HEK293 (cell line): ENCODE measurements around the gene RNF225.

Experiments used
- CTCF ChIA-PET: fragments of 350-600 bp; formaldehyde crosslinking; extraction: SDS; loops from one replicate; lab custom pipeline; 2021; ENCODE audit warnings: antibody characterized with exemption; lab: Yijun Ruan, JAX
- POLR2A ChIA-PET: fragments of 300-600 bp; formaldehyde crosslinking; extraction: SDS; loops from one replicate; lab custom pipeline; 2020; ENCODE audit warnings: antibody characterized with exemption, inconsistent platforms; lab: Yijun Ruan, JAX
- H3K27ac ChIP-seq: fragments of 200-500 bp; sonication (Bioruptor generic); 2 replicates; pipeline ENCODE4 v1.5.1; 2014; ENCODE audit warnings: low read depth, low read length, control low read depth, inconsistent platforms; ENCODE audit errors: extremely low read depth
- H3K36me3 ChIP-seq, 2 experiments: fragments of 200-500 bp in 1 of 2; sonication (Bioruptor generic) in 1 of 2; 1 replicate in 1 of 2; 2 replicates in 1 of 2; pipeline ENCODE4 v1.5.1; 2014 to 2017; ENCODE audit warnings: inconsistent platforms in 2 of 2, low read length in 2 of 2; ENCODE audit not compliant: control insufficient read depth in 2 of 2, insufficient read depth in 1 of 2
- H3K4me1 ChIP-seq: fragments of 200-500 bp; sonication (Bioruptor generic); 2 replicates; pipeline ENCODE4 v1.5.1; 2014; ENCODE audit warnings: mild to moderate bottlenecking, low read length, inconsistent platforms; ENCODE audit not compliant: control insufficient read depth, insufficient read depth
- H3K4me3 ChIP-seq: 2 replicates; pipeline ENCODE4 v1.5.1; 2011; ENCODE audit warnings: low read depth, mild to moderate bottlenecking, control low read depth, low read length, moderate library complexity
- H3K9me3 ChIP-seq: fragments of 200-500 bp; sonication (Bioruptor generic); 2 replicates; pipeline ENCODE4 v1.5.1; 2014; ENCODE audit warnings: low read depth, low read length, inconsistent platforms; ENCODE audit not compliant: control insufficient read depth, insufficient read depth
- ATF2 ChIP-seq: fragments of 450-650 bp; formaldehyde crosslinking; IDR thresholded peaks from 2 replicates; pipeline ENCODE4 v1.5.1; 2016; ENCODE audit warnings: missing biosample characterization, missing genetic modification characterization, low read depth
- EGR2 ChIP-seq: fragments of 450-650 bp; formaldehyde crosslinking; IDR thresholded peaks from 2 replicates; pipeline ENCODE4 v1.5.1; 2016; ENCODE audit warnings: low read depth, missing biosample characterization, missing genetic modification characterization
- KLF16 ChIP-seq: fragments of 450-650 bp; formaldehyde crosslinking; IDR thresholded peaks from 2 replicates; pipeline ENCODE4 v1.5.1; 2017; ENCODE audit warnings: missing biosample characterization, missing genetic modification characterization
- MEIS1 ChIP-seq: sonication (generic); formaldehyde crosslinking; IDR thresholded peaks from 2 replicates; pipeline ENCODE4 v1.8.1; 2022; ENCODE audit warnings: missing genetic modification reagents, mild to moderate bottlenecking, borderline replicate concordance
- OVOL3 ChIP-seq: fragments of 450-650 bp; formaldehyde crosslinking; IDR thresholded peaks from 2 replicates; pipeline ENCODE4 v1.5.1; 2016; ENCODE audit warnings: missing biosample characterization, missing genetic modification characterization
- WT1 ChIP-seq: fragments of 450-650 bp; formaldehyde crosslinking; IDR thresholded peaks from 2 replicates; pipeline ENCODE4 v1.5.1; 2016; ENCODE audit warnings: missing biosample characterization, missing genetic modification characterization
- YY2 ChIP-seq: fragments of 450-650 bp; formaldehyde crosslinking; IDR thresholded peaks from 2 replicates; pipeline ENCODE4 v1.5.1; 2016; ENCODE audit warnings: missing biosample characterization, missing genetic modification characterization
- ZBTB10 ChIP-seq: fragments of 450-650 bp; formaldehyde crosslinking; IDR thresholded peaks from 2 replicates; pipeline ENCODE4 v1.5.1; 2016; ENCODE audit warnings: missing biosample characterization, missing genetic modification characterization
- ZBTB6 ChIP-seq: fragments of 450-650 bp; formaldehyde crosslinking; IDR thresholded peaks from 2 replicates; pipeline ENCODE4 v1.5.1; 2017; ENCODE audit warnings: missing biosample characterization, missing genetic modification characterization
- ZBTB7A ChIP-seq: fragments of 450-650 bp; formaldehyde crosslinking; IDR thresholded peaks from 2 replicates; pipeline ENCODE4 v1.5.1; 2016; ENCODE audit warnings: low read depth, missing biosample characterization, missing genetic modification characterization
- ZFP41 ChIP-seq: fragments of 450-650 bp; formaldehyde crosslinking; IDR thresholded peaks from 2 replicates; pipeline ENCODE4 v1.5.1; 2016; ENCODE audit warnings: missing biosample characterization, missing genetic modification characterization, borderline replicate concordance
- ZNF121 ChIP-seq: fragments of 450-650 bp; formaldehyde crosslinking; IDR thresholded peaks from 2 replicates; pipeline ENCODE4 v1.5.1; 2016; ENCODE audit warnings: missing biosample characterization, missing genetic modification characterization
- ZNF175 ChIP-seq: fragments of 450-650 bp; formaldehyde crosslinking; IDR thresholded peaks from 2 replicates; pipeline ENCODE4 v1.5.1; 2016; ENCODE audit warnings: missing biosample characterization, missing genetic modification characterization
- ZNF19 ChIP-seq: fragments of 450-650 bp; formaldehyde crosslinking; IDR thresholded peaks from 2 replicates; pipeline ENCODE4; 2016; ENCODE audit warnings: missing biosample characterization, missing genetic modification characterization, low read depth
- ZNF221 ChIP-seq: fragments of 450-650 bp; formaldehyde crosslinking; IDR thresholded peaks from 2 replicates; pipeline ENCODE4 v1.5.1; 2017; ENCODE audit warnings: missing biosample characterization, missing genetic modification characterization, borderline replicate concordance
- ZNF248 ChIP-seq: fragments of 450-650 bp; formaldehyde crosslinking; IDR thresholded peaks from 2 replicates; pipeline ENCODE4 v1.5.1; 2017; ENCODE audit warnings: missing biosample characterization, missing genetic modification characterization
- ZNF335 ChIP-seq: fragments of 450-650 bp; formaldehyde crosslinking; conservative IDR thresholded peaks from 2 replicates; pipeline ENCODE4 v1.5.1; 2016; ENCODE audit warnings: missing biosample characterization, missing genetic modification characterization
- ZNF423 ChIP-seq: fragments of 450-650 bp; formaldehyde crosslinking; IDR thresholded peaks from 2 replicates; pipeline ENCODE4 v1.5.1; 2016; ENCODE audit warnings: missing biosample characterization, missing genetic modification characterization
- ZNF677 ChIP-seq: fragments of 450-650 bp; IDR thresholded peaks from 2 replicates; pipeline ENCODE4 v1.5.0; 2018; ENCODE audit warnings: missing biosample characterization, mild to moderate bottlenecking, missing genetic modification characterization, moderate library complexity
- ZXDB ChIP-seq: fragments of 450-650 bp; formaldehyde crosslinking; IDR thresholded peaks from 2 replicates; pipeline ENCODE4 v1.5.1; 2016; ENCODE audit warnings: missing biosample characterization, missing genetic modification characterization

RNF225 gene

GRCh38 chr19:58381460-58382212 is 13.8 kb upstream of the RNF225 start (continued):
- peak; percentile 78; the same call in 1 of the 2 replicates for TF ChIP-seq ZNF121 (tag by site-specific recombination)
- 0 out of 2 replicates have a peak, but pooled peaks have one; percentile 41 for TF ChIP-seq ZBTB10 (tag by site-specific recombination)
- peak; percentile 65 for TF ChIP-seq EGR2 (tag by site-specific recombination)
- TF ChIP-seq ZNF19, result no peak
- TF ChIP-seq ZXDB (tag by site-specific recombination), result no peak
- TF ChIP-seq ZBTB6, result no peak
- TF ChIP-seq ZBTB7A (tag by site-specific recombination), result no peak
- no peak for TF ChIP-seq ATF2
- peak; percentile 27; the same call in 1 of the 2 replicates for TF ChIP-seq ZNF335 (tag by site-specific recombination)
- TF ChIP-seq MEIS1 (CRISPR knock-in tag), result no peak
- no peak for TF ChIP-seq KLF16
- 0 out of 2 replicates have a peak, but pooled peaks have one; percentile 35 for TF ChIP-seq ZNF423 (tag by site-specific recombination)
- TF ChIP-seq ZFP41 (tag by site-specific recombination), result no peak
- 0 out of 2 replicates have a peak, but pooled peaks have one; percentile 12 for TF ChIP-seq WT1 (tag by site-specific recombination)
- TF ChIP-seq, all 188 proteins: peak for 14

GRCh38 chr19:58382997-58383603 is 12.4 kb upstream of the RNF225 start:
- no peak overlapping the region for H3K27ac ChIP-seq
- no peak for TF ChIP-seq ZNF248 (tag by site-specific recombination)
- no peak for TF ChIP-seq OVOL3 (tag by site-specific recombination)
- no peak for TF ChIP-seq ZNF221 (tag by site-specific recombination)
- TF ChIP-seq YY2 (tag by site-specific recombination), result no peak
- TF ChIP-seq ZNF175 (tag by site-specific recombination), result no peak
- TF ChIP-seq ZNF677, result no peak
- H3K4me3 ChIP-seq, result no peak overlapping the region
- no peaks in the 10 kb centered on the region for H3K9me3 ChIP-seq
- CTCF ChIA-PET, result interaction anchor here (0.6 kb wide), 1 partner anchor 164 kb away, joined by 4 read pairs; no protein-coding TSS in a partner anchor
- H3K36me3 ChIP-seq, result peaks cover under 1 to 7% of the 10 kb centered on the region in 2 experiments; a peak in 1 of 3 replicates
- POLR2A ChIA-PET, result interaction anchor here (2.9 kb wide), 1 partner anchor 21 kb away, joined by 25 read pairs; the partner anchor contains the start of gene ZNF497
- peaks cover 17% of the 10 kb centered on the region for H3K4me1 ChIP-seq
